Breast epithelium (tissue), 3 donors: Measurements from ENCODE around the gene SHFL.

Experiments
- POLR2A ChIP-seq: fragments of 450-650 bp; IDR thresholded peaks from one replicate; pipeline ENCODE4 v1.6.1; 2016; ENCODE audit warnings: antibody characterized with exemption, mild to moderate bottlenecking, moderate library complexity
- POLR2AphosphoS5 ChIP-seq, 3 donors: sonication (generic); formaldehyde crosslinking; IDR thresholded peaks; one replicate each; pipeline ENCODE4 v1.6.1; 2017; ENCODE audit warnings: antibody characterized with exemption in 3 of 3
- TF ChIP-seq, protein P1 (sequence below), 3 donors: fragments of 450-650 bp; IDR thresholded peaks; one replicate each; pipeline ENCODE4 v1.5.1; 2016 to 2017; ENCODE audit warnings: antibody characterized with exemption in 3 of 3, mild to moderate bottlenecking in 3 of 3, moderate library complexity in 3 of 3

DNA sequence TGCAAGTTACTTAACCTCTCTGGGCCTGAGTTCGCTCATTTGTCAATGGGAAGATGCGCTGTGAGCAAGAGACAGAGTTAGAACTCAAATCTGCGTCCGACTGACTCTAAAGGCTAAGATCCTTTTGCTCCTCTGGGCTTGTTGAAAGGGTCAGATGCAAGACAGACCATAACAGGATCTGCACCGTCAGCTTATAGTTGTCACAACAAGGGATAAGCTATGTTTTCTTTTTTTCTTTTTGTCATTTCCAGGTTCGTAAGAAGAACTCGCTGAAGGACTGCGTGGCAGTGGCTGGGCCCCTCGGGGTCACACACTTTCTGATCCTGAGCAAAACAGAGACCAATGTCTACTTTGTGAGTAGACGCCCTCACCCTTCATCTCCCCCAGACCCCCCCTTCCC, 21.1 kb downstream of the SHFL start:
- TF ChIP-seq, protein P1, sequence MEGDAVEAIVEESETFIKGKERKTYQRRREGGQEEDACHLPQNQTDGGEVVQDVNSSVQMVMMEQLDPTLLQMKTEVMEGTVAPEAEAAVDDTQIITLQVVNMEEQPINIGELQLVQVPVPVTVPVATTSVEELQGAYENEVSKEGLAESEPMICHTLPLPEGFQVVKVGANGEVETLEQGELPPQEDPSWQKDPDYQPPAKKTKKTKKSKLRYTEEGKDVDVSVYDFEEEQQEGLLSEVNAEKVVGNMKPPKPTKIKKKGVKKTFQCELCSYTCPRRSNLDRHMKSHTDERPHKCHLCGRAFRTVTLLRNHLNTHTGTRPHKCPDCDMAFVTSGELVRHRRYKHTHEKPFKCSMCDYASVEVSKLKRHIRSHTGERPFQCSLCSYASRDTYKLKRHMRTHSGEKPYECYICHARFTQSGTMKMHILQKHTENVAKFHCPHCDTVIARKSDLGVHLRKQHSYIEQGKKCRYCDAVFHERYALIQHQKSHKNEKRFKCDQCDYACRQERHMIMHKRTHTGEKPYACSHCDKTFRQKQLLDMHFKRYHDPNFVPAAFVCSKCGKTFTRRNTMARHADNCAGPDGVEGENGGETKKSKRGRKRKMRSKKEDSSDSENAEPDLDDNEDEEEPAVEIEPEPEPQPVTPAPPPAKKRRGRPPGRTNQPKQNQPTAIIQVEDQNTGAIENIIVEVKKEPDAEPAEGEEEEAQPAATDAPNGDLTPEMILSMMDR (IDR thresholded peaks at IDR 0.05), result no peak
- TF ChIP-seq POLR2A, result no peak
- TF ChIP-seq POLR2AphosphoS5 (IDR thresholded peaks at IDR 0.05), result no peak
